H1 (cell line): ENCODE measurements around the gene NELL2. TPM values are rescaled to one million over a fixed set of nuclear protein-coding genes. Genes with fewer than 3 reads are reported as not detected.

Experiments
- BACH1 ChIP-seq: IDR thresholded peaks from 2 replicates; pipeline ENCODE4 v1.6.1; 2012; ENCODE audit warnings: low read length, improper control_type of control experiment
- BCL11A ChIP-seq, 2 experiments: IDR thresholded peaks; one replicate each; pipeline ENCODE4 v1.6.1; 2011; ENCODE audit warnings: low read depth in 2 of 2, low read length in 2 of 2, mild to moderate bottlenecking in 2 of 2
- EGR1 ChIP-seq: IDR thresholded peaks from 2 replicates; pipeline ENCODE4 v1.6.1; 2011; ENCODE audit warnings: low read depth, low read length, borderline replicate concordance
- HDAC2 ChIP-seq, 2 experiments: fragments of 300-600 bp in 1 of 2; sonication (generic) in 1 of 2; IDR thresholded peaks; 2 replicates each; pipeline ENCODE4 v1.6.1; 2011 to 2012; ENCODE audit warnings: low read depth in 2 of 2, low read length in 2 of 2, mild to moderate bottlenecking in 2 of 2, moderate library complexity in 2 of 2, borderline replicate concordance in 1 of 2, inconsistent platforms in 1 of 2
- KDM1A ChIP-seq: fragments of 200-600, 300-600 bp; sonication (generic); IDR thresholded peaks from 2 replicates; pipeline ENCODE4 v1.7.1; 2016; ENCODE audit warnings: mild to moderate bottlenecking, low read length, borderline replicate concordance
- NANOG ChIP-seq: IDR thresholded peaks from 2 replicates; pipeline ENCODE4 v1.6.1; 2011; ENCODE audit warnings: low read length, low read depth, mild to moderate bottlenecking, inconsistent platforms; ENCODE audit not compliant: insufficient read depth, poor library complexity, severe bottlenecking
- POLR2AphosphoS5 ChIP-seq: IDR thresholded peaks from 2 replicates; pipeline ENCODE4 v1.6.1; 2011; ENCODE audit warnings: low read depth, low read length
- TCF12 ChIP-seq: IDR thresholded peaks from 2 replicates; pipeline ENCODE4 v1.6.1; 2011; ENCODE audit warnings: low read depth, mild to moderate bottlenecking, low read length
- polyA plus RNA-seq, 7 experiments: library from polyadenylated mRNA; depleted of rRNA in 3 of 7; stranded (reverse) in 5 of 7; unstranded in 2 of 7; fragments of >200 nt in 5 of 7; fragments of 200-250 nt in 2 of 7; gene quantifications; 1 replicate in 5 of 7; 2 replicates in 1 of 7; 4 replicates in 1 of 7; pipeline versions ENCODE4 v1.2.1 to v1.2.3, GENCODE V29; 2011 to 2013; ENCODE audit warnings: missing spikeins in 2 of 7, mixed read lengths in 2 of 7
- total RNA-seq: library from RNA; stranded (reverse); fragmentation: NEBNext Ultra II Directional; extraction: Animal tissue kit (Norgen Biotek cat#: 25700); gene quantifications from 2 replicates; pipeline ENCODE4 v1.2.1, GENCODE V29; 2021
- TF ChIP-seq, protein P1 (sequence below): fragments of 300-600 bp; sonication (generic); IDR thresholded peaks from 2 replicates; pipeline ENCODE4 v1.7.1; 2012; ENCODE audit warnings: low read length, moderate library complexity, mild to moderate bottlenecking, inconsistent platforms; ENCODE audit not compliant: insufficient replicate concordance
- TF ChIP-seq, protein P2 (sequence below): IDR thresholded peaks from 2 replicates; pipeline ENCODE4 v1.6.1; 2011; ENCODE audit warnings: low read length, improper control_type of control experiment

The NELL2 gene
- total and polyA plus RNA-seq, 2 of the 8 experiments (the other 6 are each of a cell fraction or from before 2014, with no cell fraction given): 54.2 to 56.8 TPM

DNA sequence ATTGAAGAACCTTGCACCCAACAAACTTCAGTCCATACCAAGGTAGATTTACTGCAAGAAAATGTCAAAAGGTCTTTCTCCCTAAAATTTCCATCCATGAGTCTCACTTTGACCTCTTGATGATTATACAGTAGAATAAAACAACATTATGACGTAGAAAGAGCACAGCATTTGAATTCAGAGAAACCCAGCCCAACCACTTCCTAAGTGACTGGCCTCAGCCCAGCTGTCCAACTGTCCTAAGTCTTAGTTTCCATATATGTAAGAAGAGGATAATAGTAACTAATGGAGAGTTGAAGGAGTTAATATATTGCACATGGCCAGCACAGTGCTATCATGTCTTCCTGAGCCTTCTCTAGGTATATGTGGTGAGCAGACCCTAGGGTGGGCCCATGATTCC, 41.0 kb upstream of the NELL2 start (continued):
- TF ChIP-seq, protein P1, sequence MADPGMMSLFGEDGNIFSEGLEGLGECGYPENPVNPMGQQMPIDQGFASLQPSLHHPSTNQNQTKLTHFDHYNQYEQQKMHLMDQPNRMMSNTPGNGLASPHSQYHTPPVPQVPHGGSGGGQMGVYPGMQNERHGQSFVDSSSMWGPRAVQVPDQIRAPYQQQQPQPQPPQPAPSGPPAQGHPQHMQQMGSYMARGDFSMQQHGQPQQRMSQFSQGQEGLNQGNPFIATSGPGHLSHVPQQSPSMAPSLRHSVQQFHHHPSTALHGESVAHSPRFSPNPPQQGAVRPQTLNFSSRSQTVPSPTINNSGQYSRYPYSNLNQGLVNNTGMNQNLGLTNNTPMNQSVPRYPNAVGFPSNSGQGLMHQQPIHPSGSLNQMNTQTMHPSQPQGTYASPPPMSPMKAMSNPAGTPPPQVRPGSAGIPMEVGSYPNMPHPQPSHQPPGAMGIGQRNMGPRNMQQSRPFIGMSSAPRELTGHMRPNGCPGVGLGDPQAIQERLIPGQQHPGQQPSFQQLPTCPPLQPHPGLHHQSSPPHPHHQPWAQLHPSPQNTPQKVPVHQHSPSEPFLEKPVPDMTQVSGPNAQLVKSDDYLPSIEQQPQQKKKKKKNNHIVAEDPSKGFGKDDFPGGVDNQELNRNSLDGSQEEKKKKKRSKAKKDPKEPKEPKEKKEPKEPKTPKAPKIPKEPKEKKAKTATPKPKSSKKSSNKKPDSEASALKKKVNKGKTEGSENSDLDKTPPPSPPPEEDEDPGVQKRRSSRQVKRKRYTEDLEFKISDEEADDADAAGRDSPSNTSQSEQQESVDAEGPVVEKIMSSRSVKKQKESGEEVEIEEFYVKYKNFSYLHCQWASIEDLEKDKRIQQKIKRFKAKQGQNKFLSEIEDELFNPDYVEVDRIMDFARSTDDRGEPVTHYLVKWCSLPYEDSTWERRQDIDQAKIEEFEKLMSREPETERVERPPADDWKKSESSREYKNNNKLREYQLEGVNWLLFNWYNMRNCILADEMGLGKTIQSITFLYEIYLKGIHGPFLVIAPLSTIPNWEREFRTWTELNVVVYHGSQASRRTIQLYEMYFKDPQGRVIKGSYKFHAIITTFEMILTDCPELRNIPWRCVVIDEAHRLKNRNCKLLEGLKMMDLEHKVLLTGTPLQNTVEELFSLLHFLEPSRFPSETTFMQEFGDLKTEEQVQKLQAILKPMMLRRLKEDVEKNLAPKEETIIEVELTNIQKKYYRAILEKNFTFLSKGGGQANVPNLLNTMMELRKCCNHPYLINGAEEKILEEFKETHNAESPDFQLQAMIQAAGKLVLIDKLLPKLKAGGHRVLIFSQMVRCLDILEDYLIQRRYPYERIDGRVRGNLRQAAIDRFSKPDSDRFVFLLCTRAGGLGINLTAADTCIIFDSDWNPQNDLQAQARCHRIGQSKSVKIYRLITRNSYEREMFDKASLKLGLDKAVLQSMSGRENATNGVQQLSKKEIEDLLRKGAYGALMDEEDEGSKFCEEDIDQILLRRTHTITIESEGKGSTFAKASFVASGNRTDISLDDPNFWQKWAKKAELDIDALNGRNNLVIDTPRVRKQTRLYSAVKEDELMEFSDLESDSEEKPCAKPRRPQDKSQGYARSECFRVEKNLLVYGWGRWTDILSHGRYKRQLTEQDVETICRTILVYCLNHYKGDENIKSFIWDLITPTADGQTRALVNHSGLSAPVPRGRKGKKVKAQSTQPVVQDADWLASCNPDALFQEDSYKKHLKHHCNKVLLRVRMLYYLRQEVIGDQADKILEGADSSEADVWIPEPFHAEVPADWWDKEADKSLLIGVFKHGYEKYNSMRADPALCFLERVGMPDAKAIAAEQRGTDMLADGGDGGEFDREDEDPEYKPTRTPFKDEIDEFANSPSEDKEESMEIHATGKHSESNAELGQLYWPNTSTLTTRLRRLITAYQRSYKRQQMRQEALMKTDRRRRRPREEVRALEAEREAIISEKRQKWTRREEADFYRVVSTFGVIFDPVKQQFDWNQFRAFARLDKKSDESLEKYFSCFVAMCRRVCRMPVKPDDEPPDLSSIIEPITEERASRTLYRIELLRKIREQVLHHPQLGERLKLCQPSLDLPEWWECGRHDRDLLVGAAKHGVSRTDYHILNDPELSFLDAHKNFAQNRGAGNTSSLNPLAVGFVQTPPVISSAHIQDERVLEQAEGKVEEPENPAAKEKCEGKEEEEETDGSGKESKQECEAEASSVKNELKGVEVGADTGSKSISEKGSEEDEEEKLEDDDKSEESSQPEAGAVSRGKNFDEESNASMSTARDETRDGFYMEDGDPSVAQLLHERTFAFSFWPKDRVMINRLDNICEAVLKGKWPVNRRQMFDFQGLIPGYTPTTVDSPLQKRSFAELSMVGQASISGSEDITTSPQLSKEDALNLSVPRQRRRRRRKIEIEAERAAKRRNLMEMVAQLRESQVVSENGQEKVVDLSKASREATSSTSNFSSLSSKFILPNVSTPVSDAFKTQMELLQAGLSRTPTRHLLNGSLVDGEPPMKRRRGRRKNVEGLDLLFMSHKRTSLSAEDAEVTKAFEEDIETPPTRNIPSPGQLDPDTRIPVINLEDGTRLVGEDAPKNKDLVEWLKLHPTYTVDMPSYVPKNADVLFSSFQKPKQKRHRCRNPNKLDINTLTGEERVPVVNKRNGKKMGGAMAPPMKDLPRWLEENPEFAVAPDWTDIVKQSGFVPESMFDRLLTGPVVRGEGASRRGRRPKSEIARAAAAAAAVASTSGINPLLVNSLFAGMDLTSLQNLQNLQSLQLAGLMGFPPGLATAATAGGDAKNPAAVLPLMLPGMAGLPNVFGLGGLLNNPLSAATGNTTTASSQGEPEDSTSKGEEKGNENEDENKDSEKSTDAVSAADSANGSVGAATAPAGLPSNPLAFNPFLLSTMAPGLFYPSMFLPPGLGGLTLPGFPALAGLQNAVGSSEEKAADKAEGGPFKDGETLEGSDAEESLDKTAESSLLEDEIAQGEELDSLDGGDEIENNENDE: no peak
- TF ChIP-seq BCL11A (IDR thresholded peaks at IDR 0.05; ENCODE audit: low read depth in 2 of 2, low read length in 2 of 2) (no peak), KDM1A (no peak), TCF12 (no peak), POLR2AphosphoS5 (no peak), NANOG (no peak), EGR1 (no peak), BACH1 (no peak), HDAC2 (IDR thresholded peaks at IDR 0.05; ENCODE audit: borderline replicate concordance in 1 of 2, low read depth in 2 of 2, low read length in 2 of 2) (no peak)
- TF ChIP-seq, protein P2, sequence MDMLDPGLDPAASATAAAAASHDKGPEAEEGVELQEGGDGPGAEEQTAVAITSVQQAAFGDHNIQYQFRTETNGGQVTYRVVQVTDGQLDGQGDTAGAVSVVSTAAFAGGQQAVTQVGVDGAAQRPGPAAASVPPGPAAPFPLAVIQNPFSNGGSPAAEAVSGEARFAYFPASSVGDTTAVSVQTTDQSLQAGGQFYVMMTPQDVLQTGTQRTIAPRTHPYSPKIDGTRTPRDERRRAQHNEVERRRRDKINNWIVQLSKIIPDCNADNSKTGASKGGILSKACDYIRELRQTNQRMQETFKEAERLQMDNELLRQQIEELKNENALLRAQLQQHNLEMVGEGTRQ: no peak
